CD14-positive monocyte (primary cell): Measurements from ENCODE around the gene CDX2. TPM values are rescaled to one million over a fixed set of nuclear protein-coding genes. Genes with fewer than 3 reads are reported as not detected.

Experiments used
- DNase-seq, 3 donors: peaks; one replicate each; pipeline ENCODE4 v3.0.0-alpha.2; 2011 to 2022
- H2AFZ ChIP-seq: 2 replicates; pipeline ENCODE4 v1.6.0; 2012; ENCODE audit warnings: mild to moderate bottlenecking, low read depth, low read length, inconsistent platforms; ENCODE audit not compliant: insufficient read depth, poor library complexity, severe bottlenecking
- H3K27ac ChIP-seq, 2 donors: 1 replicate in 1 of 2; 2 replicates in 1 of 2; pipeline ENCODE4 v1.5.1; 2012 to 2013; ENCODE audit warnings: low read length in 2 of 2, control low read depth in 1 of 2, inconsistent platforms in 1 of 2, low read depth in 1 of 2, mild to moderate bottlenecking in 1 of 2
- H3K27me3 ChIP-seq, 2 donors: one replicate each; pipeline versions ENCODE4 v1.6.0 to v1.6.1; 2011 to 2013; ENCODE audit warnings: low read length in 2 of 2; ENCODE audit not compliant: control insufficient read depth in 2 of 2, insufficient read depth in 2 of 2
- H3K36me3 ChIP-seq, 2 donors: replicated peaks in 1 of 2; 1 replicate in 1 of 2; 2 replicates in 1 of 2; pipeline versions ENCODE4 v1.5.1 to v1.6.1; 2012 to 2013; ENCODE audit warnings: low read length in 2 of 2, control low read depth in 1 of 2, inconsistent platforms in 1 of 2, mild to moderate bottlenecking in 1 of 2; ENCODE audit not compliant: insufficient read depth in 2 of 2, control insufficient read depth in 1 of 2
- H3K4me1 ChIP-seq, 2 donors: 1 replicate in 1 of 2; 2 replicates in 1 of 2; pipeline versions ENCODE4 v1.5.1 to v1.6.1; 2012 to 2013; ENCODE audit warnings: low read length in 2 of 2, control low read depth in 1 of 2, inconsistent platforms in 1 of 2, mild to moderate bottlenecking in 1 of 2, moderate library complexity in 1 of 2; ENCODE audit not compliant: insufficient read depth in 2 of 2, control insufficient read depth in 1 of 2
- H3K4me2 ChIP-seq: replicated peaks from 2 replicates; pipeline ENCODE3; 2012; ENCODE audit warnings: low read length, moderate library complexity, mild to moderate bottlenecking; ENCODE audit not compliant: poor library complexity, severe bottlenecking; ENCODE audit errors: extremely low read depth
- H3K4me3 ChIP-seq, 3 experiments: fragments of 200-600 bp in 1 of 3; sonication (generic) in 1 of 3; replicated peaks in 1 of 3; 1 replicate in 2 of 3; 2 replicates in 1 of 3; pipeline ENCODE4 v1.5.1; 2011 to 2013; ENCODE audit warnings: low read length in 3 of 3, mild to moderate bottlenecking in 3 of 3, control low read depth in 2 of 3, low read depth in 2 of 3, inconsistent platforms in 1 of 3, moderate library complexity in 1 of 3
- H3K79me2 ChIP-seq: 2 replicates; pipeline ENCODE4 v1.6.0; 2012; ENCODE audit warnings: mild to moderate bottlenecking, control low read depth, inconsistent platforms, low read length, moderate library complexity; ENCODE audit not compliant: insufficient read depth
- H3K9ac ChIP-seq: 2 replicates; pipeline ENCODE4 v1.6.0; 2017; ENCODE audit warnings: low read length, mild to moderate bottlenecking; ENCODE audit not compliant: insufficient read depth, poor library complexity, severe bottlenecking
- H3K9me3 ChIP-seq, 2 donors: replicated peaks in 1 of 2; 1 replicate in 1 of 2; 2 replicates in 1 of 2; pipeline versions ENCODE4 v1.5.1 to v1.6.1; 2012 to 2013; ENCODE audit warnings: low read length in 2 of 2, control low read depth in 1 of 2; ENCODE audit not compliant: control insufficient read depth in 1 of 2, insufficient read depth in 1 of 2
- H4K20me1 ChIP-seq: 2 replicates; pipeline ENCODE4 v1.6.0; 2012; ENCODE audit warnings: mild to moderate bottlenecking, low read length, control low read depth, moderate library complexity; ENCODE audit not compliant: insufficient read depth
- H3K27ac Mint-ChIP-seq, 7 donors: one replicate each; pipeline ENCODE4 v1.8.0; 2020; ENCODE audit warnings: mild to moderate bottlenecking in 7 of 7, mixed read lengths in 7 of 7, moderate library complexity in 6 of 7, inconsistent platforms in 2 of 7
- H3K27me3 Mint-ChIP-seq, 3 donors: one replicate each; pipeline ENCODE4 v1.8.0; 2021 to 2022; ENCODE audit warnings: low read depth in 3 of 3, mild to moderate bottlenecking in 3 of 3, mixed read lengths in 3 of 3, moderate library complexity in 3 of 3, inconsistent platforms in 1 of 3
- H3K36me3 Mint-ChIP-seq, 2 donors: one replicate each; pipeline ENCODE4 v1.8.0; 2020; ENCODE audit warnings: mixed read lengths in 2 of 2, inconsistent platforms in 1 of 2, mild to moderate bottlenecking in 1 of 2
- H3K4me1 Mint-ChIP-seq: one replicate; pipeline ENCODE4 v1.8.0; 2020; ENCODE audit warnings: mild to moderate bottlenecking, mixed read lengths
- H3K4me3 Mint-ChIP-seq, 2 donors: one replicate each; pipeline ENCODE4 v1.8.0; 2020; ENCODE audit warnings: mild to moderate bottlenecking in 2 of 2, mixed read lengths in 2 of 2, moderate library complexity in 1 of 2
- H3K9me3 Mint-ChIP-seq, 7 donors: one replicate each; pipeline ENCODE4 v1.8.0; 2020 to 2022; ENCODE audit warnings: mixed read lengths in 7 of 7, mild to moderate bottlenecking in 6 of 7, moderate library complexity in 6 of 7, inconsistent platforms in 2 of 7
- CTCF ChIP-seq: fragments of 200-600 bp; IDR thresholded peaks from one replicate; pipeline ENCODE4 v1.8.0; 2022; ENCODE audit warnings: antibody characterized with exemption, mild to moderate bottlenecking
- WGBS: methylation state at CpG from one replicate; pipeline ENCODE4 v1.1.5; 2013; ENCODE audit warnings: missing lambda C conversion rate; ENCODE audit not compliant: insufficient coverage; 5-methylcytosine and 5-hydroxymethylcytosine counted together
- intact Hi-C, 2 donors: fragments of 100-400 bp; cut with micrococcal nuclease; formaldehyde crosslinking; loops; one replicate each; pipeline versions ENCODE4 v1.15.0 to v1.15.1; 2023
- polyA minus RNA-seq: library from RNA; depleted of rRNA, polyadenylated mRNA; stranded (reverse); fragments of >200 nt; gene quantifications from 2 replicates; pipeline ENCODE4 v1.2.3, GENCODE V29; 2012
- polyA plus RNA-seq, 3 donors: library from polyadenylated mRNA; depleted of rRNA in 1 of 3; unstranded in 2 of 3; stranded (reverse) in 1 of 3; fragments of 300-500 nt in 2 of 3; fragments of >200 nt in 1 of 3; fragmentation: Illumina TruSeq in 2 of 3; gene quantifications; 1 replicate in 2 of 3; 2 replicates in 1 of 3; pipeline ENCODE4 v1.2.3, GENCODE V29; 2012 to 2021
- total RNA-seq, 12 experiments: library from RNA in 1 of 12; stranded (reverse) in 1 of 12; fragments of 120-200 nt in 1 of 12; gene quantifications; one replicate each; pipeline ENCODE4 v1.2.4 and lab custom pipeline; 2013 to 2026; ENCODE audit warnings: mixed read lengths in 6 of 12, inconsistent platforms in 1 of 12

CDX2 gene, protein sequence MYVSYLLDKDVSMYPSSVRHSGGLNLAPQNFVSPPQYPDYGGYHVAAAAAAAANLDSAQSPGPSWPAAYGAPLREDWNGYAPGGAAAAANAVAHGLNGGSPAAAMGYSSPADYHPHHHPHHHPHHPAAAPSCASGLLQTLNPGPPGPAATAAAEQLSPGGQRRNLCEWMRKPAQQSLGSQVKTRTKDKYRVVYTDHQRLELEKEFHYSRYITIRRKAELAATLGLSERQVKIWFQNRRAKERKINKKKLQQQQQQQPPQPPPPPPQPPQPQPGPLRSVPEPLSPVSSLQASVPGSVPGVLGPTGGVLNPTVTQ
- total RNA-seq (2013), result not detected
- polyA plus RNA-seq, result not detected
- polyA minus RNA-seq, result under 0.01 TPM in 1 of 2 replicates, not detected in the other
- total RNA-seq (lab: John Stamatoyannopoulos, UW), result 0 to 0.60 (median 0.06) reads per million in 11 experiments

DNA sequence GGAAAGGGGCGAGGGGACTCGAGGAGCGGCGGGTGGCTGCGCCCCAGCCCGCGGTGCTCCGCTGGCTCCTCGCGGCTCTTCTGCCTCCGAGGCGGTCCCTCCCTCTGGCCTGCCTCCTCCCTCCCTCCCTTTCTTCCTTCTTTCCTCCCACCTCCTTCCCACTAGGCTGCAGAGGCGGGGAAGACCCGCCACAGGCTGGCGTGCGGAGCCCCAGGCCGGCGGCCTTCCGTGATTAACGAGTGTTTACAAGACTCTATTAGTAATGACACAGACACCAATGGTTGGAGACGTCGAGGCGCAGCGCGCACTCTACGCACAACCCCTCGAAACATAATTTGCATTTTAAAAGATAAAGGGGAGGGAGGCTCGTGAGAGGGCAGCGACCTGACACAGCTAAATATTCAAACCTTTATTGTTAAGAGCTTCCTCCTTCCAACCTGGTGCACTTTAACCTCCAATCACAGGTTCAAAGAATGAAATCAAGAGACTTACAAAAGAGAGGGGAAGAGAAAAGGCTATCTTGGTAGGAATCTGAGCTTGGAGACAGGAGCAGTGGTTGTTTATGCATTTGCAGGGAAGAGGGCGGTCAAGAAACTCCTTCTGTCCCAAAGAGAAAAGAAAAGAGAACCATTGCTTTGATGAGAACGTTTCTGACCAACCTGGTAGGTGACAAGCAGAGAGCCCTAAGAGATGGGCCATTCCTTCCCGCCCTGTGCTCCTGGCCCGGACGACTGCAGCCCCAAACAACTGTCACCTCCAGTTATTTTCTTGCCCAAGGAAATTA is at the start of gene CDX2:
TSS of gene CDX2 (minus strand) at position 234 of the 784 bp plus-strand sequence. CDS start 309 bp downstream, outside the sequence.
- no peak for TF ChIP-seq CTCF
- Histone ChIP-seq H3K4me3 (no peak within 1 kb of the TSS), H3K79me2 (no peaks in the 10 kb centered on the region), H3K9me3 (peaks cover 0 to 43% of the 10 kb centered on the region in 2 donors), H3K9ac (no peak within 1 kb of the TSS), H3K27ac (no peak within 1 kb of the TSS), H3K27me3 (peaks cover 95 to 98% of the 10 kb centered on the region in 2 donors), H3K4me2 (peak within 1 kb of the TSS; percentile 41), H4K20me1 (no peaks in the 10 kb centered on the region), H3K36me3 (no peaks in the 10 kb centered on the region), H2AFZ (peak within 1 kb of the TSS; percentile 13), H3K4me1 (peaks cover 3 to 12% of the 10 kb centered on the region in 2 donors)
- H3K9me3 Mint-ChIP-seq, result peaks cover 0 to 22% (median 8%) of the 10 kb centered on the region in 7 donors
- H3K27me3 Mint-ChIP-seq, result peaks cover 97 to 99% (median 99%) of the 10 kb centered on the region in 3 donors
- H3K27ac Mint-ChIP-seq, result peak within 1 kb of the TSS in 1 of 7 donors; percentile 41
- H3K4me3 Mint-ChIP-seq, result peak within 1 kb of the TSS in 1 of 2 donors; percentile 85
- no peak for DNase-seq
- WGBS, result 5% methylated on average over 23 of the region's 34 CpGs
- intact Hi-C loops, result no loop called here
- H3K4me1 Mint-ChIP-seq, result peaks cover 26% of the 10 kb centered on the region
- H3K36me3 Mint-ChIP-seq, result peaks cover 0 to 3% of the 10 kb centered on the region in 2 donors

DNA sequence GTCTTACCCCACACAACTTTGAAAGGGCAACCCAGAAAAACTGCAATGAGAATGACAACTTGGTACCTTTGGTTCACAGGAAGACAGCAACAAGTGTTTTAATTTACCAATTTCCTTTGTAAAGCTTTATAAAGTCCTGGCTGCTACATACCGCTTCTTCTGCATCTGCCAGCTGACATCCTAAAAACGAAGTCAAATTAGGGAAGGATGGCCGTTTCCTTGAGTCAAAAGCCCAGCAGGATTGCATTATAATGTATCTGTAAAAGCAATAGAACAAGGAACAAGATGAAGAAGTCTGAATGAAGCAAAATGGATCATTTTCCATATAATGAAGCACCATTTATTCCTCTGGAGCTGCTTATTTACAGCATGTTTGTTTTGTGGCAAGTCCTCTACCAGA is 45.2 kb upstream of the CDX2 start:
- Mint-ChIP-seq H3K27ac (no peak overlapping the region), H3K4me1 (peaks cover 10% of the 10 kb centered on the region), H3K27me3 (peaks cover 0 to 1% (median 1%) of the 10 kb centered on the region in 3 donors), H3K36me3 (peaks cover 20 to 31% of the 10 kb centered on the region in 2 donors), H3K4me3 (no peak overlapping the region), H3K9me3 (no peaks in the 10 kb centered on the region)
- WGBS, result no CpG with 5 or more reads among the region's 3 CpGs
- no peaks in the 10 kb centered on the region for H3K79me2 ChIP-seq
- no peaks in the 10 kb centered on the region for H4K20me1 ChIP-seq
- H2AFZ ChIP-seq, result no peak overlapping the region
- intact Hi-C loops, result no loop called here
- TF ChIP-seq CTCF, result no peak
- no peak overlapping the region for H3K4me2 ChIP-seq
- peaks cover 16 to 60% of the 10 kb centered on the region in 2 donors for H3K36me3 ChIP-seq
- no peaks in the 10 kb centered on the region for H3K9me3 ChIP-seq
- no peak overlapping the region for H3K4me3 ChIP-seq
- no peak for DNase-seq
- H3K9ac ChIP-seq, result no peak overlapping the region
- H3K27ac ChIP-seq, result no peak overlapping the region
- no peaks in the 10 kb centered on the region for H3K27me3 ChIP-seq
- no peaks in the 10 kb centered on the region for H3K4me1 ChIP-seq
